HG02571 (cell line): ENCODE measurements around the gene P2RX3.
A peak's percentile ranks its signal among the peaks of the same experiment; 100 is the strongest.

ENCODE experiments used
- ATAC-seq: cut with Tn5 transposase; IDR thresholded peaks from one replicate; pipeline ENCODE4 v1.9.1; 2021; ENCODE audit warnings: mild to moderate bottlenecking, moderate library complexity; ENCODE audit not compliant: unreplicated experiment

P2RX3 gene

GRCh38 chr11:57309106-57310059 is 28.8 kb upstream of the P2RX3 start:
- ATAC-seq = no peak

- no peak for ATAC-seq
Measured at GRCh38 chr11:57310091-57310490, 28.1 kb upstream of the P2RX3 start.

- ATAC-seq = no peak
Measured at GRCh38 chr11:57310630-57311086, 27.5 kb upstream of the P2RX3 start.

- ATAC-seq = peak; percentile 98
Measured at GRCh38 chr11:57311109-57311936, 26.8 kb upstream of the P2RX3 start.

DNA sequence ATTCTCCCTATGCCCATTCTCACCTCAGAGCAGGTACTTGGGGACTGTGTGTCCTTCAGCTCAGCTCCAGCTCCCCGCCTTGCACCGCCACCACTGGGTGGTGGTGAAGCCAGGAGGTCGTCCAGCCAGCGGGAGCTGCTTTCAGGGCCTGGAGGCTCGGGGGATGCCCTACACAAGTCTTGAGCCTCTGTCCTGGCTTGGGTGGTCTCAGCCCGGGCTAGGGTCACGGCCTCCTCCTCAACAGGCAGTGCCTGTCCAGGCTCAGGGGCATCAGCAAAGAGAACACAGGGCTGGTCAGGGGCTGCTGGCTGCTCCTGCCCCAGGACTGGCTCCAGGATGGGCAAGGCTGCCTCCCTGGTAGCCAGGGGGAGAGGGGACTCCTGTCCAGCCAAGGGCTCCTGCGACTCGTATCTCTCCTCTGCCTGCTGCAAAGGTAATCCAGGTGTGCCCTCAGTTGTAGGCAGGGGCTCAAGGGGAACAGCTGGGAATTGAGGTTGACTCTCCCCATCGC is 25.6 kb upstream of the P2RX3 start:
- ATAC-seq = no peak

DNA sequence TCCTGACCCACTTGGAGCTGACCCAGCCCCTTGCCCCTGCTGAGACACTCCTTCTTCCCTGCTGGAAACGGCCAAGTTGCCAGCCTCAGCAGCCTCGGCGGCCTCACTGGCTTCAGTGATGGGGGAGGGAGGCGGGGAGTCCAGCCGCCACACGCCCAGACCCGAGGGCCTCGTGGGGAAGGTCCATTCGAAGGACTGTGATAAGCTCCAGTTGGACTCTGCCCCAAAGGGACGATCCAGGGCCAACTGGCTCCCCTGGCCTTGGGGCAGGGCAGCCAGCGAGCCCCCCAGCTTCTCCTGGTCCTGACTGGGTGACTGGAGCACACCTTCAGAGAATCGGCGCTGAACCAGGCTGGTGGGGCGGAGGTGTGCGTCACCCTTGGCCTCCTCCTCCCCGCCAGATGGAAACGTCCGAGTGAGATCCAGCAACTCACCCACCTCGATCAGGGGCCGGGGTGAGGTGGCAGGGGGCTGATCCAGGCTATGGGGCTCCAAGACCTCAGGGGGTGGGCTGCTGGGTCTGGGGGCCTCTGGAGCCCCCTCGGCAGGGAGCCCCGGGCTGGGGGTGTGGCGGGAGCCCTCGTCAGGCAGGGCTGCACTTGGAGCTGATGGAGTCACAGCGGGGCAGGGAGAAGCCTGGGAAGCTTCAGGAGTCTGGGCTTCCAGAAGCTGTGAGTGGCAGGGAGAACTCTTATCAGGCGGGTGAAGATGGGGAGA is 24.9 kb upstream of the P2RX3 start:
- no peak for ATAC-seq

- no peak for ATAC-seq
Measured at GRCh38 chr11:57313788-57314135, 24.4 kb upstream of the P2RX3 start.

DNA sequence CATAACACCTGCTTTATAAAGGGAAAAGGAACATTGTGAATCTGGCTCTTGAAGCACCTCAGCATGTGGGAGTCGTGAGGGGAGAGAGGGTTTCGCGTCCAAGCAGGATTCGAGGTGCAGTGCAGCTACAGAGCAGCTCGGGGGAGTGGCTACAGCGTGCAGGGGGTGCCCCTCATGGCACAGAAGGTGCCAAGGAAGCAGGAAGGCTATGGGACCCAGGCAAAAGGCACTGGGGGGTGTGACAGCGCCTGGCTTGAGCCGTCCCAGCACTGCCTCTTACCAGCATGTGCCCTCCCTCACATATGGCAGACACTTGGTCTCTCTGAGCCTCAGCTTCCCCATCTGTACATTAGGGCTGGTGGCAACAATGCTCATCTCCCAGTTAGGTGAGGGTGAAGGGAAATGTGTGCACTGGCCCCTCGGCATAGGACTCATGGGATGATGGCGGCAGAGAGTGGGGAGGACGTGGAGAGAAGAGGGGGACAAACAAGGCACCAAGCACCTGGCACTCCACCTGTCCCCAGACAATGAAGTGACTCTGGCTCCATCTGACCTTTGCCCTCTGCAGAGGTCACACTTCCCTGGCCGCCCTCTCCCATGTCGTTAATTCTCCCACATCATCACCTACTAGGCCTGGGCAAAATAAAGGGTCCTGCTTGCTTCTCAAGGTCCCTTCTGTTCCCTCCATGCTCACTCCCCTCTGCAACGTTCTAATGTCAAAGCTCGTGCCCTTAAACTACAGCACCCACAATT is 23.8 kb upstream of the P2RX3 start:
- ATAC-seq = no peak

DNA sequence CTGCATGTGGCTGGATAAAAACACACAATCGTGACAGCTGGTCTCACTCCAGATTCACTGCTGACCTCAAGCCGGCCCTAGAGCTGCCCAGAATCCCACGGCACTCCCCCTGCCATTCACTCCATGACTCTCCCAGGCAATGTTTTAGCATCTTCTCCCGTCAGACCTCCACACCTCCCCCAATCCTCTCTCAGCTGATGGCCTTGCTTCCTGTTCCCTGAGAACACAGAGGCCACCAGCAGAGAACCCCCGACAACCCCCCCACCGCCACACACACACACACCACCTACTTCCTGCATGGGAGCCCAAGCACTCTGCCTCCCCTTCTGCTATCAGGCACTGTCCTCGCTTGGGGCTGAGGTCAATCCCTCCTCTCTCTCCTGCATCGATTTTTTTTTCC is 22.7 kb upstream of the P2RX3 start:
- ATAC-seq = no peak

DNA sequence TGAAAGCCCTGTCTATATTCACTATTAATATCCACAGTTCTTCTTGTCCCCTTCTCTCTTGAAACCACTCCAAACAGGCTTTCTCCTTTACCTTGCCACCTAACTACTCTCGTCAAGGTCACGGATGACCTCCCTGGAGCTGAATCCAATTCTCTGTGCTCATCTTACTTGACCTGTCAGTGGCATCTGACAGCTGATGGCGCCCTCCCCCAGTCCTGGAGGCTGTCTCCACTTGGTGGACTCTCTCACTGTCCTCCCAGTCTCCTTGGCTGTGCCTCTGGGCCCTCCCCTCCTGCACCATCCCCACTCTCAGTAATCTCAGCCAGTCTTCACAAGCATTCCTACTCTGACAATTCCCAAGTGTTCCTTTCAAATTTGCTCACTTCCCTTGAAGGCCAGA is 22.1 kb upstream of the P2RX3 start:
- no peak for ATAC-seq

- ATAC-seq = no peak
Measured at GRCh38 chr11:57318178-57318577, 20.0 kb upstream of the P2RX3 start.

GRCh38 chr11:57320067-57320718 is 18.0 kb upstream of the P2RX3 start:
- ATAC-seq = no peak

- no peak for ATAC-seq
Measured at GRCh38 chr11:57320719-57321387, 17.3 kb upstream of the P2RX3 start.

- ATAC-seq = no peak
Measured at GRCh38 chr11:57321388-57322255, 16.5 kb upstream of the P2RX3 start.

DNA sequence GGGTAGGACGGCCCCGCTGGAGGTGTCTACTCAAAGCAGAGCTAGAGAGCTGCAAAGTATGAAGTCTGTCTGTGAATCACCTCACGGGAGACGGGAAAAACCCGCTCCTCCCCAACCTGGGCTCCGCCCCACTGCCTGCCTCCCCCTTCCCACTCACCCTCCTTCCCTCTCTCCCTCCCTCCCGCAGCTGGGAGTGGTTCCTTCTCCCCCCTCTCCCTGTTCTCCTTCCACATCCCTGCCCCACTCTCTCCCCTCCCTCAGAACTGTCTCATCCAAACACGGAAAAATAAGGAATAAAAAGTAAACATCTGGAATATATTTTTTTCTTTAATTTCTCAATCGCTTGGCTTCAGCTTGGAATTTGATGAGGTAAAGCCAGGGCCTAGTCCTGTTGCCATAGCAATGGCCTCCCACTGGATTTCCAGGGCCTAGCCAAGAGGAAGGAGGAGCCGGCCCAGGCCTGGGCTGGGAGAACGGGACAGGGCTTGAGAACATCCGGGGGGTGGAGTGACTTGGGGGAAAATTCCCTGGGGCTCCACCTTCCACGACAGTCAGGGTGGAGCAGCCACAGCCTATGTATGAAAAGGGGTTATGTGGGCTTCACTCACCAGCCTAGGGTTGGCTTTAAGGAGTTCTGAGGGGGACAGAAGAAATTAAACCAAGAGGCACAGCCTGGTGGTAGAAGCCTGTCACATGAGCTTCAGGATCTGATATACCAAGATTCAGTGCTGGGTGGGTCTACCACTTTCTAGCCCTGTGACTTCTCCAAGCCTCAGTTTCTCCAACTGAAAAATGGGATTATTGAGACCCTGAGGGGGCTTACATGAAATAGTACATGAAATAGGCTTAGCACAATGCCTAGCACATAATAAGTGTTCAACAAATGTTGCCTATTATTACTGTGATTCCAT is 15.6 kb upstream of the P2RX3 start:
- no peak for ATAC-seq

DNA sequence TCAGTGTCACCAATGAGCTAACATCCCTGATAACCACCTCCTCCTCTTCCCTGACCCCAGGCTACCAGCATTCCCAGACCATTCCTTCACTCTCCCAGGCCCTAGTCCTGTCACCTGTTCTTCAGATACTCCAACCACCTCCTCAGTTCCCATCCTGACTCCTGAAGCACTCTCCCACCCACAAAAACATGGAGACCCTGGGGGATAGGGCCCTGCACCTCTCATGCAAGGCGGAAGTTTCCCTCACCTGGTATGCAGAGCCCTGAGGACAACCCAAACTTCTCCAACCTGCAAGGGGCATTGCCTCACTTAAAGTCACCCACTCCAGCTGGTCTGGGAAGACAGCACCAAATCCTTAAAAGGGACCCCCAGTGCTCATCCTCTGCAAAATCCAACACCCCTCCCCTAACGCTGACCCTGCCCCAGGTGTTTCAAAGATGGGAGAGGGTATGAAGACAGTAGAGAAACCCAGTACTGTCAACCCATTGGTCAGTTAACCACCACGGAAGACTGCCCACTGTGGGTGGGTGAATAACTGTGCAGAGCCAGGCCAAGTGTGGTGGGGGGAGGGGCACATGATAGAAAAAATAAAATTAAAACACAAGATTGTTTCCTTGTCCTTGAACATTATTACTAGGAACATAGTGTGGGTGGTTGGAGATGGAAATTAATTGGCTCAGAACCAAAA is 14.8 kb upstream of the P2RX3 start:
- no peak for ATAC-seq

GRCh38 chr11:57323855-57324153 is 14.3 kb upstream of the P2RX3 start:
- ATAC-seq = no peak
